ENCODE results near the gene AGAP1.

Gene AGAP1

DNA sequence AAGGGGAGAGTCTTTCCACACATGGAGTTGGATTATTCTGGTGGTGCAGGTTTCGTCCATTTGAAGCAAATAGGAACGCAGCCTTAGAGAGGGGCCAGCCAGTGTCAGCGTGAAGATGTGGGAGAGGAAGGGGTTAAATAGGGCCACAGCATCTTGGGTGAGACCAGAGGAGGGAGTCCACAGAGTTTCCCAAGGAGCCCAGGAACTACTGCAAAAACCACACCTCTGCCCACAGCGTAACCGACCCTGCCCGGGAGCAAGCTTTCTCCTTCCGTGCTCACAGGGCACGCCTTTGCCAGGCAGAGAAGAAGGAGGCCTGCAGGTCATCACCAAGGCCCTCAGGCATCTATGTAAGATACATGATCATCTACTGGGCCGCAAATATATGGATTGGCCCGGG is 314.5 kb downstream of the AGAP1 start:
- TF ChIP-seq, protein P1, sequence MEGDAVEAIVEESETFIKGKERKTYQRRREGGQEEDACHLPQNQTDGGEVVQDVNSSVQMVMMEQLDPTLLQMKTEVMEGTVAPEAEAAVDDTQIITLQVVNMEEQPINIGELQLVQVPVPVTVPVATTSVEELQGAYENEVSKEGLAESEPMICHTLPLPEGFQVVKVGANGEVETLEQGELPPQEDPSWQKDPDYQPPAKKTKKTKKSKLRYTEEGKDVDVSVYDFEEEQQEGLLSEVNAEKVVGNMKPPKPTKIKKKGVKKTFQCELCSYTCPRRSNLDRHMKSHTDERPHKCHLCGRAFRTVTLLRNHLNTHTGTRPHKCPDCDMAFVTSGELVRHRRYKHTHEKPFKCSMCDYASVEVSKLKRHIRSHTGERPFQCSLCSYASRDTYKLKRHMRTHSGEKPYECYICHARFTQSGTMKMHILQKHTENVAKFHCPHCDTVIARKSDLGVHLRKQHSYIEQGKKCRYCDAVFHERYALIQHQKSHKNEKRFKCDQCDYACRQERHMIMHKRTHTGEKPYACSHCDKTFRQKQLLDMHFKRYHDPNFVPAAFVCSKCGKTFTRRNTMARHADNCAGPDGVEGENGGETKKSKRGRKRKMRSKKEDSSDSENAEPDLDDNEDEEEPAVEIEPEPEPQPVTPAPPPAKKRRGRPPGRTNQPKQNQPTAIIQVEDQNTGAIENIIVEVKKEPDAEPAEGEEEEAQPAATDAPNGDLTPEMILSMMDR (IDR thresholded peaks at IDR 0.05; ENCODE audit: insufficient read depth, low read depth, low read length, missing control alignments) = no peak
- no peak overlapping the region for H3K4me3 ChIP-seq (ENCODE audit: low read depth, low read length)
- DNase-seq (ENCODE audit: low read depth) = no peak

DNA sequence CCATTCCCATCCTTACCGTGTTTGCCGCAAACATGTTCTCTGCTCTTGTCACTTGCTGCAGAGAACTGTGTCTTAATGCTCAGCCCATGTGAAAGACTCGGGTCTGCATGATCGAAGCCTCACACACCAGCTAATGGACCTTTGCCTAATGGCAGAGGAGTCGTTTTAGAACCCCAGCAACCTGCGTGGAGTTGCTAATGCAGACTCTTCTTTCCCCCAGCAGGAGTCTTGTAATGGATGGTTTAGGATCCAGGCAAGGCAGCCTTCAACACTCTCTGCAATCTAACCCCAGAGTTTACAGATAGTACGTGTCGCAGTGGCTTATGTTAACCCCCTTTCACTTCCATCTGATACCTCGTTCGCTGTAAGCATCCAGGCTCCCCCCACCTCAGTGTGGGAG is 316.4 kb downstream of the AGAP1 start:
- TF ChIP-seq, protein P1 (IDR thresholded peaks at IDR 0.05; ENCODE audit: insufficient read depth, low read depth, low read length, missing control alignments) = no peak
- H3K4me3 ChIP-seq (ENCODE audit: low read depth, low read length) = no peak overlapping the region
- no peak for DNase-seq (ENCODE audit: low read depth)

DNA sequence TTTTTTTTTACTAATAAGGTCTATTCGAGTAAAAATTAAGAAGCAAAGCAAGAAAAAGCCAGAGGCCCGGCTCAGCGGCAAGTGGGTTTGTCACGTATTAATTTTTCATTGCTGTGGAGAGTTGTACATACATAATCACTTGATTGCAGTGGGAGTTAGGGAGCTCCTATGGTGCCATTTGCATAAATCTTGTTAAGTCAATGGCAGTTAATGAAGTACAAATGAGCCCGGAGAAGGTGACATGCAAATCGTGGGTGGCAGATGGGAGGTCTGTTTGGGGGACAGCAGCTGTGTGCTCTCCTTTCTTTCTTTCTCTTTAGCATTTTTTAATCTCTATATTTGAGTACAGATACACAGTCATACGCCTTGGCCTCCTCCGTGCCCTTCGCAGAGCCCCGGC is 317.0 kb downstream of the AGAP1 start:
- H3K4me3 ChIP-seq (ENCODE audit: low read depth, low read length) = no peak overlapping the region
- DNase-seq (ENCODE audit: low read depth) = no peak
- TF ChIP-seq, protein P1 (IDR thresholded peaks at IDR 0.05; ENCODE audit: insufficient read depth, low read depth, low read length, missing control alignments) = no peak

DNA sequence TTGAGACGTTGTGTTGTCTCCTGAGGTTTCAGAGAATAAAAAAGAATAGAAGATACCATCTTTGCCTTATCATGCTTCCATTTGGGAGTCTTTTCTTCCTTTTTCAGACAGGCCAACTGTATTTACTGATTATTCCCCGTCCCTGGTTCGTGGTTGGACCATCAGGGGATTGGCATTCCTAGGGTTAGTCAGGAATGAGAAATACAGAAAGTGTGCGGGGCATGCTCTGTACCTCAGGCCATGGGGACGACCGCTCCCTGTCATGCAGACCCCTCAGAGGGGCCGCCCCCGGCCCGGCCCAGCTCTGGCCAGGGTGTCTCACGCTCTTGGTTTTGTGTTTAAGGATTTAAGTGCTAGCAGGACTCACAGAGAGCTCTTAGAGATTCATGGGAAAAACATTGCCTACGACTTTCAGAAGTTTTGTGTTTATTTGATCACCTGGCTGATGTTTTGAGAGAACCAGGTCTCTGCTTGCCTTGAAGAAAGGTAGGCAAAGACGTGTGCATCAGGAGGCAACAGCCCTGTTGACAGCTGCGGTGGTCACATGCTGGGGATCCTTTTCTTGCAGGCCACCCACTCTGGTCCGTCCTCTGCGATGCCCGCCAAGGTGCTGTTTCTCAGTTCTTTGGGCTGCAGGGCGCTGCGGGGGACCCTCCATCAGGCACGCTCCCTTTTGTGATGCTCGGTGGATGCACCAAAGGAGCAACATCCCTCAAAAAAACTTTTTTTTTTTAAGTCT is 317.8 kb downstream of the AGAP1 start:
- TF ChIP-seq, protein P1 (IDR thresholded peaks at IDR 0.05; ENCODE audit: insufficient read depth, low read depth, low read length, missing control alignments) = no peak
- no peak for DNase-seq (ENCODE audit: low read depth)
- H3K4me3 ChIP-seq (ENCODE audit: low read depth, low read length) = no peak overlapping the region

DNA sequence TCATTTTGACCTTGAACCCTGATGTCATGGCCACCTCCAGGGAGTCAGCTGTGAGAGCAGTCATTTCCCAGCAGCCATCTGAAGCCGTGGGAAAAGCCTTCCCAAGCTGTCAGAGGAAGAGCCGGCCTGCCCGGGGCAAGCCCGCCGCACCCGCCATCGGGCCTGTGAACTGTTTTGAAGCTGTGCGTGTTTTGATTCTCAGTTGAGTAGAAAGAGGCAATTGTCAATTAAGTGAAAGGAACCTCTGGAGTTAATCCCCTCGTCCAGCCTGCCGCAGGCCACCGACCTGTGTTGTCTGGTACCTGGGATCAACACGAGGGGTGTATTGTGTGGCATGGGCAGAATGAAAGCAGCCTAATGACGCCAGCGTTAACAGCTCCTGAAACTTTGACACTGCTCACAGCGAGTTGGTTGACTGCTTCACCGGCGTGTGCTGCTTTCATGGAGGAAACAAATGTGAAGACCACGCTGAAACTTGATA is 318.4 kb downstream of the AGAP1 start:
- TF ChIP-seq, protein P1 (IDR thresholded peaks at IDR 0.05; ENCODE audit: insufficient read depth, low read depth, low read length, missing control alignments) = no peak
- H3K4me3 ChIP-seq (ENCODE audit: low read depth, low read length) = no peak overlapping the region

DNA sequence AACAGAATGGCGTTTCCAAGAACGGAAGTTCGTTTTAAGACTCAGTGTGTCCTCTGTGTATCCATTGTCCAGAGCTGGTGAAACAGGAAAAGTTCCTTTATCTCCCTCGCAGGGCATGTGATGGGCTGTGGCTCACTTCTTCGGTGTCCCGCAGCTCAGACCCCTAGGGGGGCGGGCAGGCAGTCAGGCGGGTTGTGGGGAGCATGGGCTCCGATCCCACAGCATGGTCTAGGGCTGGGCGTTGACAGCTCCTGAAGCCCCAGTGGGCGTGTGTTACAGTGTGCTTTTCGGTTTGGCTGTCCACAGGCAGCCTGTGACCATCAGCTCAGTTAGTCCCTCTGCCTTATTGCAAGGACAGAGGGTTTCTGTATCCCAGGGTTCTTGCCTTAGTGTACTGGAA is 319.6 kb downstream of the AGAP1 start:
- DNase-seq (ENCODE audit: low read depth) = no peak
- no peak overlapping the region for H3K4me3 ChIP-seq (ENCODE audit: low read depth, low read length)
- TF ChIP-seq, protein P1 (IDR thresholded peaks at IDR 0.05; ENCODE audit: insufficient read depth, low read depth, low read length, missing control alignments) = no peak

More for the DNA sequence above, 318.4 kb downstream of the AGAP1 start:
- DNase-seq (ENCODE audit: low read depth) = no peak

DNA sequence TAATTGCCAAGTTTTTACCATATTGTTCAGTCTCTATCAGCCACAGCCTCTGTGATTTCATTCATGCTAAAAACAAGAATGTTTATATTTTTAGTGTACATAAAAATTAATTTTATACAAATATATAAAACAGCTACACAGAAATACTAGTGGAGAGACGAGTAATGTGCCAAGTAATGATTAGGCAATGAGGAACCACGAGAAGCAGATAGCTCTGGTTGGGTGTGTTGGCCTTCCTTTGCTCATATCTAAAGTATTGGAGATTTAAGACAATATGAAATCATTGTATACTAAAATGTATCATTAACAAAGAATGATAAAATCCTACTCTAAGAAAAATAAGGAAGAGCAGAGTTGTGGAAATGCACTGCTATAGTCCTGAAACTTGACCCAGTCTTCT is 326.7 kb downstream of the AGAP1 start:
- TF ChIP-seq, protein P1 (IDR thresholded peaks at IDR 0.05; ENCODE audit: insufficient read depth, low read depth, low read length, missing control alignments) = no peak
- no peak for DNase-seq (ENCODE audit: low read depth)

More for the DNA sequence above, 326.7 kb downstream of the AGAP1 start:
- no peak overlapping the region for H3K4me3 ChIP-seq (ENCODE audit: low read depth, low read length)

Data from GM12865 (cell line).